Activated CD4-positive, alpha-beta T cell treated with anti-CD3 and anti-CD28 coated beads for 48 hours (primary cell): Measurements from ENCODE around the gene MAST3.

Experiments used
- DNase-seq: peaks from one replicate; pipeline ENCODE4 v3.0.0-alpha.2; 2020

The MAST3 gene

GRCh38 chr19:18193388-18194180, 96.0 kb downstream of the MAST3 start:
- peak; percentile 28 for DNase-seq

GRCh38 chr19:18194181-18194530, 96.6 kb downstream of the MAST3 start:
- DNase-seq: no peak

GRCh38 chr19:18194554-18195238, 97.1 kb downstream of the MAST3 start:
- peak; percentile 32 for DNase-seq

GRCh38 chr19:18196511-18196845, 98.9 kb downstream of the MAST3 start:
- DNase-seq: no peak

- no peak for DNase-seq
These were observed 99.7 kb downstream of the MAST3 start for GRCh38 chr19:18197306-18197705.

- DNase-seq: no peak
These were observed 100.4 kb downstream of the MAST3 start for GRCh38 chr19:18197941-18198340.

GRCh38 chr19:18198374-18198773, 100.8 kb downstream of the MAST3 start:
- no peak for DNase-seq
